ENCODE measurements around the gene SMIM9. TPM values are rescaled to one million over a fixed set of nuclear protein-coding genes. Genes with fewer than 3 reads are reported as not detected.

Gene SMIM9
- total RNA-seq, 2 experiments from 2014 or later = not detected

DNA sequence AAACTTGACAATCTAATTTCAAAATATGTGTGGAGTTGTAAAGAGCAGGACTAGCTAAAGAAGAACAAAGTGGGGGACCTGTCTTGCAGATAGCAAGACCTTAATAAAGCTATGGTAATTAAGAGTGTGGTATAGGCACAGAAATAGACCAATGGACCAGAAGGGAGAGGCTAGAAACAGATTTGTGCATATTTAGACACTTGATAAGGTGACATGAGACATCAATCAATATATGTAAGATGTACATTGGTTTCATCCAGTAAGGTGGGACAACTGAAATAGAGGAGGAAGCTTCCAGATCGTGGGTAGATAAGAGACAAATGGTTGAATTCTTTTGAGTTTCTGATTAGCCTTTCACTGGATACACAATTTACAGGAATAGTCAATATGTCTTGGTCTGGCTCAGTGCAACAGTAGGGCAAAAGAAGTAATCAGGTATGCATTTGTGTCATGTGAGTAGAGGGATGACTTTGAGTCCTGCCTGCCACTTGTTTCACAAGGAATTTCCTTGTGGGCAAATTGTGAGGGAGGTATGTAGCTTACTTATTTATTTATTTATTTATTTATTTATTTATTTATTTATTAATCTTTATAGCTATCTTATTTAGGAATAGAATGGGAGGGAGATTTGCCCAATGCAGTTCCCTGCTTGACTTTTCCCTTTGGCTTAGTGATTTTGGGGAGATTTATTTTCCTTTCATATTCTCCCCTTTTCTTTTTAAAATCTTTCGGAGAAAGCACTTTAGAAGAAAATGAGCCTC is 21.9 kb downstream of the SMIM9 start:
- CTCF ChIA-PET = interaction anchor here (0.6 to 1.5 kb wide), 3 partner anchors 9 to 310 kb away, joined by 3 to 5 read pairs (median 3); no protein-coding TSS in a partner anchor
- Mint-ChIP-seq H3K4me1 (ENCODE audit: low read depth) (no peaks in the 10 kb centered on the region), H3K27me3 (peaks cover 5% of the 10 kb centered on the region), H3K4me3 (no peak overlapping the region), H3K9me3 (no peaks in the 10 kb centered on the region), H3K27ac (no peak overlapping the region), H3K36me3 (no peaks in the 10 kb centered on the region)
- intact Hi-C loops (cut with micrococcal nuclease) = no loop called here
- DNase-seq = no peak
- POLR2A ChIA-PET = no interaction called here

DNA sequence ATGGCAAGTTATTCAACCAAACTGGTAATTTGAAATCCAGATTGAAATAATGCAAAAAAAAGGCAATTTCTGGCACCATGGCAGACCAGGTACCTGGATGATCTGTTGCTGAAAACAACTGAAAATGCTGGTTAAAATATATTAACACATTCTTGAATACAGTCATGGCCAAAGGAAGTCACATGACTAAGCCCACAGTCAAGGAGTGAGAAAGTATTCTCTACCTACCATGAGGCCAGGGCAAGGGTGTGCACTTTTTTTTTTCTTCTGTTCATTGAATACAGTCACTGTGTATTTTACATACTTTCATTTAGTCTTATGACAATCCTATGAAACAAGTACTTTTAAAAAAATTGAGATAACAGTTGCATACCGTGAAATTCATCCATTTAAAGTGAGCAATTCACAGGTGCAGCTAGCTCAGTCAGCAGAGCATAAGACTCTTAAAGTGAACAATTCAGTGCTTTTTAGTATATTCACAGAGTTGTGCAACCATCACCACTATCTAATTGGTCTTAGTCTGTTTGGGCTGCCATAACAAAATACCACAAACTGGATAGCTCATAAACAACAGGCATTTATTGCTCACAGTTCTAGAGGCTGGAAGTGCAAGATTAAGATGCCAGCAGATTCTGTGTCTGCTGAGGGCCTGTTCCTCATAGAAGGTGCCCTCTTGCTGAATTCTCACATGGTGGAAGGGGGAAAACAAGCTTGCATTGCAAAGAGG is 24.4 kb downstream of the SMIM9 start:
- intact Hi-C loops (cut with micrococcal nuclease) = no loop called here
- peaks cover 5% of the 10 kb centered on the region for H3K27me3 Mint-ChIP-seq
- CTCF ChIA-PET = no interaction called here
- H3K9me3 Mint-ChIP-seq = no peaks in the 10 kb centered on the region
- H3K4me3 Mint-ChIP-seq = no peak overlapping the region
- no peak for DNase-seq
- no peak overlapping the region for H3K27ac Mint-ChIP-seq
- POLR2A ChIA-PET = no interaction called here
- no peaks in the 10 kb centered on the region for H3K36me3 Mint-ChIP-seq
- H3K4me1 Mint-ChIP-seq (ENCODE audit: low read depth) = peaks cover 7% of the 10 kb centered on the region

DNA sequence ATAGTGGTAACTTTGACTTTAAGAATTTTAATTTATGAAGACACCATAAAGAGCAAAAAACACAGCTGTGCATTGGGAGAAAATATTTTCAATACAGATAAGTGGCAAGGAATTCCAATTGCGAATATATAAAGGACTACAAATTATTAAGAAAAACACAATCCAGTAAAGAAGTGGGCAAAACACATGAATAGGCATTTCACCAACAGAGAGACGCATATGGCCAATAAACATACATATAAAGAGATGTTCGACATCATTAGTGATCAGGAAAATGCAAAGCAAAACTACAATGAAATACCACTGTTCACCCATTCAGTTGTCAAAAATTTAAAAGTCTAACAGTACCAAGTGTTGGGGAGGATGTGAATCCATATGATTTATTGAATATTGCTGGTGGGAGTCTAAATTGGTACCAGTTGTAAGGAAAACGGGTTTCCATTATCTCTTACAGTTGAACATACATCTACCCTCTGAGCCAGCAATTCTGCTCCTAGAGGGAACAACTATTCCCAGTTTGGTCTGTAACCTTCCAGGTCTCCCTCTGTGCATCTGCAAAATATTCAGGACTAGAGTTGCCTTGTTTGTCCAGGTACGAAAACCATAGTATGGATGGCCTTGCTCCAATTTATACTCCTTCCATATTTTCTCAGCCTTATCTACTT is 27.5 kb downstream of the SMIM9 start:
- no peaks in the 10 kb centered on the region for H3K9me3 Mint-ChIP-seq
- intact Hi-C loops (cut with micrococcal nuclease) = no loop called here
- ChIA-PET POLR2A (no interaction called here), CTCF (no interaction called here)
- no peak for DNase-seq
- H3K36me3 Mint-ChIP-seq = no peaks in the 10 kb centered on the region
- no peak overlapping the region for H3K4me3 Mint-ChIP-seq
- peaks cover 22% of the 10 kb centered on the region for H3K4me1 Mint-ChIP-seq (ENCODE audit: low read depth)
- H3K27ac Mint-ChIP-seq = no peak overlapping the region
- H3K27me3 Mint-ChIP-seq = no peaks in the 10 kb centered on the region

DNA sequence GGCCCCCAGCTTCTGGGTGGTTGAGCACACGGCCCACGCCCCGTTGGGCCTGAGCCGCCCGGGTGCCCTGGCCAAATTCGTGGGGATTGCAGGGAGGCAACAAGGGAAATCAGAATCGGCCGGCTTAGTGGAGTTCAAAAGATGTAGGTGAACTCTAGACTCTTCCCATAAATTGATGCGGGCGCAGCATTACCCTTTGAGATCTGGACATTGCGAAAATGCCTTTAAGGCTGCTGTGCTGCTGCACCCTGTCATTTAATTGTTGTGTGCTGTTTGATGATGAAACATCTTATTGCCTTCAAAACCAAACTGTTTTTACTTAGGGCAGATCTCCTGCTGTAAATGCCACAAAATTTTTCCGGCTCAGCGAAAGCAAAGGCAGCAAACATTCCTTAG is 28.8 kb downstream of the SMIM9 start:
- intact Hi-C loops (cut with micrococcal nuclease) = no loop called here
- H3K9me3 Mint-ChIP-seq = no peaks in the 10 kb centered on the region
- H3K27me3 Mint-ChIP-seq = no peaks in the 10 kb centered on the region
- no peak for DNase-seq
- ChIA-PET CTCF (interaction anchor here (0.7 to 1.0 kb wide), 3 partner anchors 35 to 77 kb away, joined by 3 to 5 read pairs (median 3); no protein-coding TSS in a partner anchor), POLR2A (interaction anchor here (0.6 to 1.7 kb wide), 2 partner anchors 29 to 39 kb away, joined by 3 to 4 read pairs; no protein-coding TSS in a partner anchor)
- no peak overlapping the region for H3K27ac Mint-ChIP-seq
- H3K4me3 Mint-ChIP-seq = peak overlapping the region; percentile 76
- no peaks in the 10 kb centered on the region for H3K36me3 Mint-ChIP-seq
- H3K4me1 Mint-ChIP-seq (ENCODE audit: low read depth) = peaks cover 27% of the 10 kb centered on the region

DNA sequence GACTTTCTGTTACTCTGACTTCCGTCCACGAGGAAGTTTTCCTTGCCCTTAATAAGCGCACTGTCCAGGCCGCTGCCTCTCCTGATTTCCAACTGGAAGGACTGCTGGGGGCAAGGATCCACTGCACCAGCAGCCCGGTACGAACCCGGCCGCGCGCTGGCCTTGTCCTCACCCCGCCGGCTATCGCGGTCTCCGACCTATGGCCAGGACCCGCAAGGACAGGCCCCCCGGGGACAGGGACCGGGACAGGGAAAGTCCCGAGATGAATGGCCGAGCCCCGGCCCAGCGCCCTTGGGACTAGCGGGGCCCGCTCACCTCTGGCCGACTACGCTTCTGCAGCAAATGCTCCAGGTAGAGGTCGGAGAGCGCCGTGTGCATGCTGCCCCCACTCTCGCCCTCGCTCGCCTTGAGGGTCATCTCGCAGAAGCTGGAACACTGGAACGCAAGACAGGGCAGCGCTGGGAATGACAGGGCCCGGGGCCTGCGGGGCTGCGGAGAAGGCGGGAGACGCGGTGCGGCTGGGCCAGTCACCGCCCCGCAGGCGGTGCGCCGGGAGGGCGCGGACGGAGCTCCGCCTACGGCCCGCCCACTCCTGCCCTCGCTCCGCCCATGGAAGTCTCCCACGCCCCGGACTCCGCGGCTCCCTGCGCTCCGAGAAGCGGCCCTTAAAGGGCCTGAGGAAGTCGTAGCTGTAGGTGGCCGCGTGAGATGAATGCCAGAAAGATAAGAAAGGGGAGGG is 29.3 kb downstream of the SMIM9 start, which contains the start of gene MPP1:
Gene MPP1, minus strand, starts transcription at position 529 of the 739 bp plus-strand sequence. Its CDS starts 112 bp downstream, at position 417.
- ChIA-PET POLR2A (interaction anchor here (0.6 to 1.7 kb wide), 2 partner anchors 29 to 38 kb away, joined by 3 to 4 read pairs; no protein-coding TSS in a partner anchor), CTCF (interaction anchor here (0.7 to 1.0 kb wide), 3 partner anchors 35 to 77 kb away, joined by 3 to 5 read pairs (median 3); no protein-coding TSS in a partner anchor)
- Mint-ChIP-seq H3K27me3 (no peaks in the 10 kb centered on the region), H3K4me3 (peak within 1 kb of the TSS; percentile 76), H3K36me3 (no peaks in the 10 kb centered on the region), H3K27ac (no peak within 1 kb of the TSS), H3K9me3 (no peaks in the 10 kb centered on the region), H3K4me1 (ENCODE audit: low read depth) (peaks cover 32% of the 10 kb centered on the region)
- peak; percentile 81 for DNase-seq
- intact Hi-C loops (cut with micrococcal nuclease) = no loop called here

DNA sequence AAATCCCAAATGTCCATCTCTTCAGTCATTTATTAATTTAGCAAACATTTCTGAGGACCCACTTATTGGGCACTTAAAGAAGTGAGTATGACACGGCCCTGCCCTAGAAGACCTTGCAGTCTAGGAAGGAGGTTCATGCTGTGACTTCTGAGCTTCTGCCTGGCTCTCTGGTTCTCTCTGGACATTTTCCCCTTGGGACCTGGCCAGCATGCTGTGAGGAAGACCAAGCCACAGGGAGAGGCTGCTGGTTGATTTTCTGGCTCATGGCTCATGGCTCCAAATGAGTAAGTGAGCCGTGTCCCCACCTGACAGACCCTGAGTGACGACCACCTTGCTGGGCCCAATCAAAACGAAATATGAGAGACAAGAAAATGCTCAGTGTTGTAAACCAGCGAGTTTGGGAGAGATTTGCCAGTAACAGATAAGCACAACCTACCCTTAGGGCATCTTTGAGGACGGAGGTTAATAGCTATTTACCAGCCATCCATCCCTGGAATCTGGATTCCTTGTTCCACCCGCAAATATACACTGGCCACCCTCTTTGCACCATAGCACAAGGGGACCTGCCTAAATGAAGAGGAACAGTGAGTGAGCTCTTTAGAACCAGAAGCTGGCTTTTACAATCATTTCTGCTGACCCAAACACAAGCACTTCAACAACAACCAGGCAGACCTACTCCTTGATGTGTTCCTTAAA is 30.1 kb downstream of the SMIM9 start:
- peak overlapping the region; percentile 76 for H3K4me3 Mint-ChIP-seq
- POLR2A ChIA-PET = interaction anchor here (1.7 kb wide), 1 partner anchor 28 kb away, joined by 4 read pairs; no protein-coding TSS in a partner anchor
- no peaks in the 10 kb centered on the region for H3K9me3 Mint-ChIP-seq
- H3K4me1 Mint-ChIP-seq (ENCODE audit: low read depth) = peaks cover 39% of the 10 kb centered on the region
- CTCF ChIA-PET = interaction anchor here (1.0 kb wide), 1 partner anchor 76 kb away, joined by 3 read pairs; no protein-coding TSS in a partner anchor
- H3K36me3 Mint-ChIP-seq = no peaks in the 10 kb centered on the region
- H3K27me3 Mint-ChIP-seq = no peaks in the 10 kb centered on the region
- H3K27ac Mint-ChIP-seq = no peak overlapping the region
- intact Hi-C loops (cut with micrococcal nuclease) = no loop called here
- DNase-seq = no peak

DNA sequence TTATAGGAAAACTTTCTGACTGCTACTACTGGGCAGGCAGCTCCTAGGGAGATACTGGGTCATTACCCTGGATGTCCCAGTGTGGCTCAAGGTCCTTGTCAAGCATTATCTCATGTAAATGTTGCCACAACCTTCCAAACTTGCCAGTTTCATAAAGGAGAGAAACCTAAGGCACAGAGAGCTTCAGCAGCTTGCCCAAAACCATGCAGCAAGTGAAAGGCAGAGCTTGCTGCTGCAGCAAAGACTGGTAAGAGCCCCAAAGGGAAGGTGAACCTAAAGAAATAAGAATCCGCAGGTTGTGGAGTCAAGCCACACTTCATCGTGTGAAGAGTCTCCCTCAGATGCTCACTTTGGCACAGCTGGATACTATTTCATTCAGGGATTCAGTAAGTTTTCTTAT is 31.5 kb downstream of the SMIM9 start:
- H3K27me3 Mint-ChIP-seq = no peaks in the 10 kb centered on the region
- CTCF ChIA-PET = no interaction called here
- intact Hi-C loops (cut with micrococcal nuclease) = no loop called here
- H3K36me3 Mint-ChIP-seq = no peaks in the 10 kb centered on the region
- peaks cover 49% of the 10 kb centered on the region for H3K4me1 Mint-ChIP-seq (ENCODE audit: low read depth)
- POLR2A ChIA-PET = no interaction called here
- H3K9me3 Mint-ChIP-seq = no peaks in the 10 kb centered on the region
- DNase-seq = no peak
- H3K4me3 Mint-ChIP-seq = no peak overlapping the region
- no peak overlapping the region for H3K27ac Mint-ChIP-seq

DNA sequence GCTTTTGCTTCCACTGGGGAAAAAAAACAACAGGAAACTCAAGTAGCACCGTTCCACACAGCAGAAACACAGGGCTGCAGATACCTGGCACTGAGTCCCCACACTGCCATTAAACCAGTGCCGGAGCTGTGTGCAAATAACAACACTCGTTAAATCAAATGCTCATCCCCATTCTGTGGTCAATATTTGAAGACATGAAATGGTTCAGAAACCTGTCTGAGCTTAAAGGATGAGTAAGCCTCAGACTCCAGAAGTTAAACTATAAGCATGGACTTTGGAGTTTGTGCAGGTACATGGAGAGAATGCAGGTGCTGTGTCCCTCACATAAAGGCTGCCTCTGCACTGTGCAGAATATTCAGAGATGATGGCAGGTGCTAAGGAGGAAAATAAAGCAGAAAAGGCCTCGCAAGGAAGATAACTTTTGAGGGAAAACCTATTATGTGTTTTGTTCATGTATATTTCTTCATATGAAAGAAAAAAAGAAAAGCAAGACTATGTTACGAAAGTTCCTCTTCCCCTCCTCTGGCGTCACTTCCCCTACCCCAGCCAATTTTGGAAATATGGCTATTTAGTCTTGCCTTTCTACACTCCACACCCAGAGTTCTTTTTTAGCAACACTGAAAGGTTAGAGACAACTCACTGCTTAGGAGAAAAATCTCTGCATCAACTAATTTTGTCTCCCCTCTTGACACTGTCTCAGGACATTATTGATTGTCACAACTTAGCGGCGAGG is 33.8 kb downstream of the SMIM9 start:
- no peak for DNase-seq
- H3K36me3 Mint-ChIP-seq = no peaks in the 10 kb centered on the region
- no peaks in the 10 kb centered on the region for H3K27me3 Mint-ChIP-seq
- ChIA-PET CTCF (no interaction called here), POLR2A (interaction anchor here (1.6 kb wide), 1 partner anchor 28 kb away, joined by 3 read pairs; no protein-coding TSS in a partner anchor)
- intact Hi-C loops (cut with micrococcal nuclease) = no loop called here
- H3K4me1 Mint-ChIP-seq (ENCODE audit: low read depth) = peaks cover 47% of the 10 kb centered on the region
- no peak overlapping the region for H3K27ac Mint-ChIP-seq
- H3K9me3 Mint-ChIP-seq = no peaks in the 10 kb centered on the region
- H3K4me3 Mint-ChIP-seq = no peak overlapping the region

DNA sequence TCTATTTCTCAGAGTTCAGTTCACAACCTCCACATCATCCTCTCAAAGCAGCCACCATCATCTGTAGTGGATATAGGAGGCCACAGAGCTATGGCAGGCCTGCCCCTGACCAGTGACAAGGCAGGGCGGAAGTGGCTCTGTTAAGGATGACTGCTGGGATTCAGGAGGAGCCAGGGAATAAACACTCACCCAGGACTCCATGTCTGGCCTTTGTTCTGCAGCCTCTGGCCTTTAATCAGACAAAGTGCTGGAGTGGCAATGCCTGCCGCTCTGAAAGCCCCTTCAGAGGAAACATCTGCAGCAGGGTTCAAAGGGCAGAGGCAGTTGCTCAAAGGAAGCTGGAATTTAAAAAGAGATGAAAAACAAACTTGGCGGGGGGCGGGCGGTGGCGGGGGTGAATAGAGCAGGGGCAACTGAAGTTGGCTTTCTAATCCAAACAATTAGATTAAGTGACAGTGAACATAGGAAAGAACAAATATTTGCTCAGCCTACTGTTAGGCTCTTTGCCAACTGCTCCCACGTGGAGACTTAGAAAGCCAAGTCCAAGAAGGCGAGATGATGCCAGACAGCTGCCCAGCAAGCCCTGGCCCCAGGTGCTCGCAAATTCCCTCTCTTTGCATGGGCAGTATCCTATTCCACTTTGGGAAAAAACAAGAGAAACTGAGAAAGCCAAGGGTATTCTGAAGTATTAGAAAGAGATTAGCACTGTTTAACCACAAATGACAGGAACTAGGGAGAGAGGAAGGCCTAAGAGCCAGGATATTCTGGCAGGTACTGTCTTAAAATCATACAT is 34.7 kb downstream of the SMIM9 start:
- H3K4me3 Mint-ChIP-seq = no peak overlapping the region
- ChIA-PET CTCF (no interaction called here), POLR2A (interaction anchor here (1.6 kb wide), 1 partner anchor 27 kb away, joined by 3 read pairs; no protein-coding TSS in a partner anchor)
- H3K4me1 Mint-ChIP-seq (ENCODE audit: low read depth) = peaks cover 43% of the 10 kb centered on the region
- intact Hi-C loops (cut with micrococcal nuclease) = loop anchor here (1.0 to 2.0 kb wide), 2 partner anchors 28 to 37 kb away; partner anchors contain the start of gene DKC1
- no peaks in the 10 kb centered on the region for H3K36me3 Mint-ChIP-seq
- no peaks in the 10 kb centered on the region for H3K9me3 Mint-ChIP-seq
- DNase-seq = no peak
- peak overlapping the region; percentile 84 for H3K27ac Mint-ChIP-seq
- H3K27me3 Mint-ChIP-seq = no peaks in the 10 kb centered on the region

DNA sequence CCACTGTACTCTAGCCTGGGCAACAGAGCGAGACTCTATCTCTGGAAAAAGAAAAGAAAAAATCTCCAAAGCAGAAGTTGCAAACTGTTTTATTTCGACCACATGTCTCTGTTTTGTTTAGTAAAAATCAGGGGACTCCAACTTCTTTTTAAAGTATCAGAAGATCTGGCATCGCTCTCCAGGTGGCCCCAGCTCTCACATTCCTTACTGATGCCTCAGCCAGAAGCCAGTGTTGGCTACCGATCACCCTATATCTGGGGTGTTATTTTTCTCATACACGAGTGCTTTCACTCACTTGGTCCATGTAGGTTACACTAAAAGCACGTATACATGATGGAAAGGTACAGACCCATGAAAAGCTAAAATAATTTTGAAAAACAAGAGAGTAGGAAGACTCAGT is 37.5 kb downstream of the SMIM9 start:
- ChIA-PET CTCF (no interaction called here), POLR2A (interaction anchor here (1.2 kb wide), 1 partner anchor 18 kb away, joined by 3 read pairs; no protein-coding TSS in a partner anchor)
- no peaks in the 10 kb centered on the region for H3K36me3 Mint-ChIP-seq
- no peak overlapping the region for H3K27ac Mint-ChIP-seq
- no peak for DNase-seq
- H3K4me3 Mint-ChIP-seq = no peak overlapping the region
- H3K9me3 Mint-ChIP-seq = no peaks in the 10 kb centered on the region
- no peaks in the 10 kb centered on the region for H3K27me3 Mint-ChIP-seq
- intact Hi-C loops (cut with micrococcal nuclease) = no loop called here
- peaks cover 31% of the 10 kb centered on the region for H3K4me1 Mint-ChIP-seq (ENCODE audit: low read depth)
